GM19238 (cell line): ENCODE data around the gene GPR137B.

Source experiments
- DNase-seq: peaks from one replicate; pipeline ENCODE4 v3.0.0; 2011; ENCODE audit warnings: low spot score; ENCODE audit not compliant: insufficient read length

The GPR137B gene

GRCh38 chr1:236114076-236114747, 28.1 kb upstream of the GPR137B start:
- no peak for DNase-seq

DNA sequence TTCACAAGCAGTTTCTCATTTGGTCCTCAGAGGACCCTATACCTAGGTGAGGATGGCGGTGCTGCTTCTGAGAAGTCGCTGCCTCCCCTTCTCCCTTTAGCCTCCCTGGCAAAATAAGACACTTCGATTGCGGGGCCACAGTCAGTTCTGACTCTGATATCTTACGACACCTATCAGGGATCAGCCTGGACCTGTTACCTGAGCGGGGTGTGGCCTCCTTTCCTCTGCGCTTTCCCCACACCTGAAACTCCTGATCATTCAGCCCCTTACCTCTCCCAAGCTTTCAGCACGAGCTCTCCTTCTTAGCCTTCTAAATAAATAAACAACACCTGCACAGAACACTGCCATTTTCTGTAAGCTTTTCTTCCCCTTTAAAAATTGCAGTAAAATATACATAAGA, 24.6 kb upstream of the GPR137B start:
- DNase-seq = no peak

- DNase-seq = no peak
These were observed 22.3 kb upstream of the GPR137B start for GRCh38 chr1:236119943-236120484.

DNA sequence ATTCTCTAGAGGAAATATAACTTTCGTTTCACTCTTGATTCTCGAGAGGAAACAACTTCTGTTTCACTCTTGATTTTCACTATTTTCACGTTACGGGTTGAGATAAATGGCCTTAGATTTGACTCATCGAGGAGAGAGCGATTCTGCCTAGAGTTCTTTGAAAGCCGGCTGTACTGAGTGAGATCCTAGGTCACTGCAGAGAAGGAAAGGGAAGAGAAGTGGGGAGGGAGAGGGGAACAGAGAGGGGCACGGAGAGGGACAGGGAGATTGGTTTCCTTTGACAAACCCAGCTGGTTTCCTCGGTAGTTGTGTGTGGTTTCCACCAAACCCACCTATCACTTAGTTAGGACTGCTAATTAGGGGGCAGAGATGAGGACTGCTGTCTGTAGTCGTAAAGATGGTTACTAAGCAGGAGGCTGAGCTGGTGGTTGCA, 21.6 kb upstream of the GPR137B start:
- peak; percentile 37 for DNase-seq

DNA sequence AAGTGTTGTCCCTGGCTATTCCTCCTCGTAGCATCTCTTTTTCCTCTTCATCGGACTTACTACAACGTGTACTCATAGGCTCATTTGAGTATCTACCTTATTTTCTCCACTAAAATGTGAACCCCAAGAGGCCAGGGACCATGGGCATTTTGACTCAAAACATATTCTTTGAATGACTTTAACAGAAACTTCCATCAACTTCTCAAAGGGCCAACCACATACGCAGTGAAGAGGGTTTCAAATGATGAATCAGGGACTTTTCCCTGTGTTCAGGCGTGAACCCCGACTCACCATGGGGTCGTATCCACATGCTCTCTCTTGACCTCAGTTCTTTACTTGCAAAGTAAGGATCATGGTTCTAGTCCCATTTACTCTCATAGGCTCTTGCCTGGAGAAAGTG, 20.2 kb upstream of the GPR137B start:
- DNase-seq = peak; percentile 23

DNA sequence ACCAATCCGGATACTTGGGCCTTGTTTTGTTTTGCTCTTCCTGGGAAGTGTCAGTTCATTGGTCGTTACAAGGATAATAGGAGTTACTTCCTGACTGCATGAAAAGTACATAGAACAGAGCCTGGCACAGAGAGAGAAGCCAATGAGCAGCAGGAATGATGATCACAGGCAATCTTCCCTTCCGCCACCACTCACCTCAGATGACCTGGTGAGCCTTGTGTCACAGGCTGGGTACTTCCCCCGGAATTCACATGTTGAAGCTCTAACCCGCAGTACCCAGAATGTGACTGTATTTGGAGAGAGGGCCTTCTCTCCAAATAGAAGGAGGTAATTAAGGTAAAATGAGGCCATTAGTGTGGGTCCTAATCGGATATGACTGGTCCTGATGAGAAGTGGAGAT, 18.8 kb upstream of the GPR137B start:
- DNase-seq = no peak

DNA sequence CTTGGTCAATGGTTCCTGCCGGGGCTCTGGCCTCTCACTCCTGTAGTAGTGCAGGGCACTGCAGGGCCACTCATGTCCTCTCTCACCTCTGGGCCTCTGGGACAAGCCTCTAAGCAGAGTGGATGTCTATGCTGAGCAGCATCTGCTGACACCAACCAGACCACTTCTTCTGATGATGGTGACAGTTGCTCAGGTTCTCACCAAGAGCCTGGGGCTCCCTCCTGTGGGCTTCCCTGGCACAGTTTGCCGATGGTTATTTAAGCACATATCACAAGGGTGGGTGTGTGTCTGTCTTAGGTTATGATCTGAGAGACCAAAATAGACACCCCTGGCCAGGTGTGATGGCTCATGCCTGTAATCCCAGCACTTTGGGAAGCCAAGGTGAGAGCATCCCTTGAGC, 17.4 kb upstream of the GPR137B start:
- DNase-seq = no peak

- DNase-seq = no peak
These were observed 15.3 kb upstream of the GPR137B start for GRCh38 chr1:236127045-236127444.

- DNase-seq = no peak
These were observed 13.6 kb upstream of the GPR137B start for GRCh38 chr1:236128646-236129178.

DNA sequence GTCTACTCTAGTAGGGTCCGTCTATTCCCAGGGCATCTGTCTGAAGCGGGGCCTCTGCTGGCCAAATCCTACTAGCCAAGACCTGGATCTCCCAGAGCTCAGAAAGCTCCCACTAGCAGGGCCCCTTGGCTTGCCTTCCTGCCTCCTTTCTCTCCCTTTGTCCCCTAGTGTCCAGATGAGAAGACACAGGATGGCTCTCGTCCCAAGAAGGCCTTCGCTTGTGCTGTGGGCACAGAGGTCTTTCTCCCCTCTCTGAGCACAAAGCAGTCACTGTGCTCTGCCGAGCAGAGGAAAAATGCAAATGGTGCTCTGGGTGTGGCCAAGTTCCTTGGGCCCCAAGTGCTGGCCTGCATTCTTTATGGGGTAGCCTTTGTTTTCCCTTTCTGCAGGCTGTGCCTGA, 13.0 kb upstream of the GPR137B start:
- DNase-seq = no peak

GRCh38 chr1:236130372-236130771, 12.0 kb upstream of the GPR137B start:
- DNase-seq = no peak

GRCh38 chr1:236131916-236132315, 10.4 kb upstream of the GPR137B start:
- no peak for DNase-seq

- DNase-seq = no peak
These were observed 9.8 kb upstream of the GPR137B start for GRCh38 chr1:236132420-236133046.

GRCh38 chr1:236133339-236133738, 9.0 kb upstream of the GPR137B start:
- no peak for DNase-seq

DNA sequence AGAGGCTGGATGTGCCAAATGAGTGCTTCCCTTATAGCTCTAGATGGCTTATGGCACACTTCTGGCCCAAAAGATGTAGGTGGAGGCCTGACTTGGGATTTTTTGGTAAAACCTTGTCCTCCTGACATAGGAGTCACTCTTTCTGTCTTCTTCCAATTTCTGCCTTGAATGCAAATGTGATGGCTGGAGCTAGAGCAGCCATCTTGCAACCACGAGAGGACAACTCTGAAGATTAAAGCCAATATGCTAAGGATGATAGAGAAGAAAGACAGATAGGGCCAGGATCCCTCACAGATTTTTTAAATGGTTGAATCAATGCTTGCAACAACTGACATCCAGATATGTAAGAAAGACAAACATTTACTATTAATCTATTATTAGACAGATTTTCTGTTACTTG, 8.5 kb upstream of the GPR137B start:
- no peak for DNase-seq

GRCh38 chr1:236137285-236137852, 5.0 kb upstream of the GPR137B start:
- DNase-seq = no peak

DNA sequence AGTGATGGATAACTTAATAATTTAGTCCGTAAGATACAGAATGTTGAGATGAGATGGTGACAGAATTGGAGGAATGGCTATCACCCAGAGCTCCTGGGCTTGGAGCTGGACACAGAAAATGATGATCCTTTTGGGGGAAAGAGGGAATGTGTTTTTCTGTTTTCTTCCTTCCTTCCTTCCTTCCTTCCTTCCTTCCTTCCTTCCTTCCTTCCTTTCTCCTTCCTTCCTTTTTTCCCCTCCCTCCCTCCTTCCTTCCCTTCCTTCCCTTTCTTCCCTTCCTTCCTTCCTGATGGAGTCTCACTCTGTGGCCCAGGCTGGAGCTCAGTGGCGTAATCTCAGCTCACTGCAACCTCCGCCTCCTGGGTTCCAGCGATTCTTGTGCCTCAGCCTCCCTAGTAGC, 2.8 kb upstream of the GPR137B start:
- no peak for DNase-seq

- DNase-seq = no peak
These were observed 1.5 kb upstream of the GPR137B start for GRCh38 chr1:236140705-236141446.

GRCh38 chr1:236141447-236142252, 689 bp upstream of the GPR137B start:
- peak; percentile 56 for DNase-seq

- DNase-seq = peak; percentile 38
These were observed 987 bp downstream of the GPR137B start for GRCh38 chr1:236143104-236143948.
